Parathyroid adenoma (tissue), 2 donors: ENCODE measurements around the gene NRROS.

Experiments used
- H2AFZ ChIP-seq: fragments of 300-600 bp; sonication (generic); one replicate; pipeline ENCODE4 v1.7.0; 2017; ENCODE audit warnings: antibody characterized with exemption, mild to moderate bottlenecking
- H3K27ac ChIP-seq: fragments of 300-600 bp; sonication (generic); one replicate; pipeline ENCODE4 v1.7.0; 2017
- H3K27me3 ChIP-seq: fragments of 300-600 bp; sonication (generic); one replicate; pipeline ENCODE4 v1.7.0; 2017; ENCODE audit warnings: low read length; ENCODE audit not compliant: control insufficient read depth, insufficient read depth
- H3K36me3 ChIP-seq: fragments of 300-600 bp; sonication (generic); one replicate; pipeline ENCODE4 v1.7.0; 2017; ENCODE audit warnings: low read length; ENCODE audit not compliant: control insufficient read depth, insufficient read depth
- H3K4me1 ChIP-seq: fragments of 300-600 bp; sonication (generic); one replicate; pipeline ENCODE4 v1.7.0; 2017; ENCODE audit warnings: control low read depth
- H3K4me2 ChIP-seq: fragments of 300-600 bp; sonication (generic); one replicate; pipeline ENCODE4 v1.7.0; 2017; ENCODE audit warnings: low read length
- H3K4me3 ChIP-seq: fragments of 300-600 bp; sonication (generic); one replicate; pipeline ENCODE4 v1.7.0; 2017; ENCODE audit warnings: low read depth, low read length
- H3K79me2 ChIP-seq: fragments of 300-600 bp; sonication (generic); one replicate; pipeline ENCODE4 v1.7.0; 2017; ENCODE audit warnings: control low read depth
- H3K9ac ChIP-seq: fragments of 300-600 bp; sonication (generic); one replicate; pipeline ENCODE4 v1.7.0; 2017; ENCODE audit warnings: mild to moderate bottlenecking
- H3K9me3 ChIP-seq: fragments of 300-600 bp; sonication (generic); one replicate; pipeline ENCODE4 v1.7.0; 2017; ENCODE audit warnings: low read length; ENCODE audit not compliant: control insufficient read depth
- TF ChIP-seq, protein P1 (sequence below): fragments of 300-600 bp; sonication (generic); IDR thresholded peaks from one replicate; pipeline ENCODE4 v1.7.0; 2017; ENCODE audit warnings: antibody characterized with exemption, mild to moderate bottlenecking
- donor health status: primary hyperparathyroidism.

The NRROS gene

DNA sequence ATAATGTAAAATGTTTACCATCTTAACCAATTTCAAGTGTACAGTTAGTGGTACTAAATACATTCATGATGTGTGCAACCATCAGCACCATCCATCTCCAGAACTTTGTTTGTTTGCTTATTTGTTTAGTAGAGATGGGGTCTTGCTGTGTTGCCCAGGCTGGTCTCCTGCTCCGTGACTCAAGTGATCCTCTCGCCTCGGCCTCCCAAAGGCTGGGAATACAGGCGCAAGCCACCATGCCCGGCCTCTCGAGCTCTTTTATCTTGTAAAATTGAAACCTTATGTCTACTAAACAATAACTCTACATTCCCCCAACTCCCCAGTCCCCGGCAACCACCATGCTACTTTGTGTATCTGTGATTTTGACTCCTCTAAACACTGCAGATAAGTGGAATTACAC lies 39.1 kb upstream of the NRROS start:
- H3K9ac ChIP-seq, result no peak overlapping the region
- no peak overlapping the region for H3K4me2 ChIP-seq
- no peaks in the 10 kb centered on the region for H3K9me3 ChIP-seq
- no peaks in the 10 kb centered on the region for H3K27me3 ChIP-seq
- H3K79me2 ChIP-seq, result no peaks in the 10 kb centered on the region
- no peaks in the 10 kb centered on the region for H3K4me1 ChIP-seq
- TF ChIP-seq, protein P1, sequence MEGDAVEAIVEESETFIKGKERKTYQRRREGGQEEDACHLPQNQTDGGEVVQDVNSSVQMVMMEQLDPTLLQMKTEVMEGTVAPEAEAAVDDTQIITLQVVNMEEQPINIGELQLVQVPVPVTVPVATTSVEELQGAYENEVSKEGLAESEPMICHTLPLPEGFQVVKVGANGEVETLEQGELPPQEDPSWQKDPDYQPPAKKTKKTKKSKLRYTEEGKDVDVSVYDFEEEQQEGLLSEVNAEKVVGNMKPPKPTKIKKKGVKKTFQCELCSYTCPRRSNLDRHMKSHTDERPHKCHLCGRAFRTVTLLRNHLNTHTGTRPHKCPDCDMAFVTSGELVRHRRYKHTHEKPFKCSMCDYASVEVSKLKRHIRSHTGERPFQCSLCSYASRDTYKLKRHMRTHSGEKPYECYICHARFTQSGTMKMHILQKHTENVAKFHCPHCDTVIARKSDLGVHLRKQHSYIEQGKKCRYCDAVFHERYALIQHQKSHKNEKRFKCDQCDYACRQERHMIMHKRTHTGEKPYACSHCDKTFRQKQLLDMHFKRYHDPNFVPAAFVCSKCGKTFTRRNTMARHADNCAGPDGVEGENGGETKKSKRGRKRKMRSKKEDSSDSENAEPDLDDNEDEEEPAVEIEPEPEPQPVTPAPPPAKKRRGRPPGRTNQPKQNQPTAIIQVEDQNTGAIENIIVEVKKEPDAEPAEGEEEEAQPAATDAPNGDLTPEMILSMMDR, result no peak
- no peak overlapping the region for H2AFZ ChIP-seq
- no peak overlapping the region for H3K4me3 ChIP-seq
- no peaks in the 10 kb centered on the region for H3K36me3 ChIP-seq
- no peak overlapping the region for H3K27ac ChIP-seq

DNA sequence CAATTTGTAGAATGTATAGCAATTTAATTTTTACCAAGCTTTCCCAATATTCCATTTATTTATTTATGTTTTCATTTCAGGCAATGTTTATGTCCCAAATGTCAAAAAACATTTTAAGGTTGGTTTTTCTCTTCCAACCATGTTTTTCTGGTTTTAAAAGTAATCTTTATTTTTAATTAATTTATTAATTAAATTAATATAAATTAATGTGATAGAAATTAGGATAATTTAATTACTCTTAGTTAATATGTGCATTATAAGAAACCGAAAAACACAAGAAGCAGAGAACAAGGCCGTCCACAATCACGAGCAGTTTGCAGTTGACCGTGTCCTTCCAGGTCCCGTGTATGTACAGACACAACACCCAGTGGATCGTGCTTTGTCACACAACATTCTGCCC lies 36.8 kb upstream of the NRROS start:
- Histone ChIP-seq H2AFZ (no peak overlapping the region), H3K4me1 (no peaks in the 10 kb centered on the region), H3K79me2 (no peaks in the 10 kb centered on the region), H3K27ac (no peak overlapping the region), H3K4me2 (no peak overlapping the region), H3K4me3 (no peak overlapping the region), H3K9ac (no peak overlapping the region), H3K9me3 (no peaks in the 10 kb centered on the region), H3K27me3 (no peaks in the 10 kb centered on the region), H3K36me3 (no peaks in the 10 kb centered on the region)
- TF ChIP-seq, protein P1, result no peak

DNA sequence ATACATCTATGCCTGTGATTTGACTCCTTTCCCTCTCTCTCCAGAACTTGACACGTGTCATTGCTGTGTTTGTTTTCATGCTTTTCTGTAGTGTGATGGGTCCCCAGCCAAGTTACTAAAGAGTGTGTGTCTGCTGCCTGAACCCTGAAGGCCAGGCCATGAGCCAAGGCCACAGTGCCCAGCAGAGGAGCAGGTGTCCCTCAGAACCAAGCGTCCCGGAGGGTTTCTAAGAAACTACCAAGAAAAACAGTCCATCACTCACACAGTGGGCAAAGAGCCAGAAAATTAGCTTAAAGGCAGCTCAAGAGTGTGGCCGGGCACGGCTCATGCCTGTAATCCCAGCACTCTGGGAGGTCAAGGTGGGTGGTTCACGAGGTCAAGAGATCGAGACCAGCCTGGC lies 35.8 kb upstream of the NRROS start:
- Histone ChIP-seq H3K4me2 (no peak overlapping the region), H2AFZ (no peak overlapping the region), H3K9ac (no peak overlapping the region), H3K27me3 (no peaks in the 10 kb centered on the region), H3K4me3 (no peak overlapping the region), H3K27ac (no peak overlapping the region), H3K36me3 (no peaks in the 10 kb centered on the region), H3K79me2 (no peaks in the 10 kb centered on the region), H3K4me1 (no peaks in the 10 kb centered on the region), H3K9me3 (no peaks in the 10 kb centered on the region)
- TF ChIP-seq, protein P1, result no peak

DNA sequence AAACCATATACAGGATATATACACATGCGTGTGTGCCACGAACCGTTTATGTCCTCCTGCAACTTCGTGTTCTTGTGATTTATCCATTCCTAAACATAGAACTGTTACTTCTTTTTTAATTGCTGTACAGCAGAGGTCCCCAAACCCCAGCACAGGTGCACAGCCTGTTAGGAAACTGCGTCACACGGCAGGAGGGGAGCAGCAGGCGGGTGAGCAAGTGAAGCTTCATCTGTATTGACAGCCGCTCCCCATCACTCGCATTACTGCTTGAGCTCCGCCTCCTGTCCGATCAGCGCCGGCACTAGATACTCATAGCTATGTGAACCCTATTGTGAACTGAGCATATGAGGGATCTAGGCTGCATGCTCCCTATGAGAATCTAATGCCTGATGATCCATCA lies 34.9 kb upstream of the NRROS start:
- H3K4me1 ChIP-seq, result no peaks in the 10 kb centered on the region
- TF ChIP-seq, protein P1, result no peak
- no peak overlapping the region for H3K4me3 ChIP-seq
- no peaks in the 10 kb centered on the region for H3K79me2 ChIP-seq
- no peaks in the 10 kb centered on the region for H3K27me3 ChIP-seq
- H3K9me3 ChIP-seq, result no peaks in the 10 kb centered on the region
- no peak overlapping the region for H3K4me2 ChIP-seq
- no peak overlapping the region for H3K9ac ChIP-seq
- no peak overlapping the region for H3K27ac ChIP-seq
- H2AFZ ChIP-seq, result no peak overlapping the region
- H3K36me3 ChIP-seq, result no peaks in the 10 kb centered on the region

DNA sequence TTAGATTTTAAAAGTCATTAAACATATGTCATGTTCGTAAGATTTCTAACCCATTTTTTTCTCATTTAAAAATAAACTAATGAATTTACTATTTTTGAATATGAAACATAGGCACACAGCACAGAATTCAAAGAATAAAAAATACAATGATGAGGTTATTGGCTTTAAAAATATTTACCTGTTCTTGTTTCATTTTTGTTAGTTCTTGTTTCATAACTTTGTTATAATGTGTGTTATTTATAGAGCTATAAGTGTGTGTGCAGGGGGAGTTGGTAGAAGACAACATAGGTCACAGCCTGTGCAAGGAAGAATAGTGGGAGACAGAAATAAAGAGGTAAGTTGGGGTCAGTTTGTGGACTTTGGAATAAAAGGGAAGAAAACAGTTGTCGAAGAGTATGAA lies 30.8 kb upstream of the NRROS start:
- Histone ChIP-seq H3K4me1 (peaks cover 10% of the 10 kb centered on the region), H3K27me3 (no peaks in the 10 kb centered on the region), H3K4me3 (no peak overlapping the region), H2AFZ (no peak overlapping the region), H3K9me3 (no peaks in the 10 kb centered on the region), H3K4me2 (no peak overlapping the region), H3K79me2 (no peaks in the 10 kb centered on the region), H3K27ac (no peak overlapping the region), H3K36me3 (no peaks in the 10 kb centered on the region), H3K9ac (no peak overlapping the region)
- TF ChIP-seq, protein P1, result no peak
